ENCODE data around the gene ASNS. TPM values are rescaled to one million over a fixed set of nuclear protein-coding genes. Genes with fewer than 3 reads are reported as not detected.
A peak's percentile ranks its signal among the peaks of the same experiment; 100 is the strongest.

Gene ASNS
- total and polyA plus RNA-seq, 4 donors, result 1.9 to 14.8 (median 4.7) TPM

DNA sequence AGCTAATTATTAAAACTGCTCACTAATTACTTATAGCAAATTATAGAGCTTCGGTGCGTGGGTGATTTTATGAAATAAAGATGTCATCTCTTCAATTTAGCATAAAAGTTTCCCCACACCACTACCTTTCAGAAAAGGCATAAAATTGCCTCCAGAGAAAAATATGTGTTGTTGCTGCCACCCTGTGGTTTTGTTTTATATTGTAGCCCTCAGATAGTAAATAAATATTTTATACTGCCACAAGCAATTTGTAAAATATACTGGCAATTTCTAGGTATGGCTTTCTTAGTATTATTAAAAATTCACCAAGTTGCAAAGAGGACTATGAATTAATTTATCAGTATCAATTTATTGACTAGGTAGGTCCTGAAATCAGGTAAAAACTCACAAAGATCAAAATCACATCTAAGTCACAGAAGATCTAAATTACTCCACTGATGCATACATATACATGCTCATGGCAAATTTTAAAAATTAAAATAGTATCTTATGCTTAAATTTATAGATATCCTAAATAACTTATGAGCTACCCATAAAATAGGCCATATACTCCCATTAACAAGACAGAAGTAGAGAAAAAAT lies 26.5 kb downstream of the ASNS start:
- no peaks in the 10 kb centered on the region for H3K4me1 ChIP-seq (ENCODE audit: control insufficient read depth in 4 of 4, insufficient read depth in 4 of 4, low read length in 3 of 4)
- H3K27me3 ChIP-seq (ENCODE audit: control insufficient read depth in 4 of 4, insufficient read depth in 4 of 4, low read length in 3 of 4), result no peaks in the 10 kb centered on the region
- H3K4me3 ChIP-seq (ENCODE audit: low read depth in 1 of 3, low read length in 3 of 3), result no peak overlapping the region
- 33% methylated on average over 2 of the region's 2 CpGs for WGBS
- no peak for TF ChIP-seq FOXA1 (IDR thresholded peaks at IDR 0.05)
- no peak for TF ChIP-seq YY1 (IDR thresholded peaks at IDR 0.05)
- TF ChIP-seq, protein P1, sequence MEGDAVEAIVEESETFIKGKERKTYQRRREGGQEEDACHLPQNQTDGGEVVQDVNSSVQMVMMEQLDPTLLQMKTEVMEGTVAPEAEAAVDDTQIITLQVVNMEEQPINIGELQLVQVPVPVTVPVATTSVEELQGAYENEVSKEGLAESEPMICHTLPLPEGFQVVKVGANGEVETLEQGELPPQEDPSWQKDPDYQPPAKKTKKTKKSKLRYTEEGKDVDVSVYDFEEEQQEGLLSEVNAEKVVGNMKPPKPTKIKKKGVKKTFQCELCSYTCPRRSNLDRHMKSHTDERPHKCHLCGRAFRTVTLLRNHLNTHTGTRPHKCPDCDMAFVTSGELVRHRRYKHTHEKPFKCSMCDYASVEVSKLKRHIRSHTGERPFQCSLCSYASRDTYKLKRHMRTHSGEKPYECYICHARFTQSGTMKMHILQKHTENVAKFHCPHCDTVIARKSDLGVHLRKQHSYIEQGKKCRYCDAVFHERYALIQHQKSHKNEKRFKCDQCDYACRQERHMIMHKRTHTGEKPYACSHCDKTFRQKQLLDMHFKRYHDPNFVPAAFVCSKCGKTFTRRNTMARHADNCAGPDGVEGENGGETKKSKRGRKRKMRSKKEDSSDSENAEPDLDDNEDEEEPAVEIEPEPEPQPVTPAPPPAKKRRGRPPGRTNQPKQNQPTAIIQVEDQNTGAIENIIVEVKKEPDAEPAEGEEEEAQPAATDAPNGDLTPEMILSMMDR (IDR thresholded peaks at IDR 0.05; ENCODE audit: low read depth, low read length, missing input control), result peak; percentile 41
- no peak for TF ChIP-seq HNF4A (conservative IDR thresholded peaks at IDR 0.05)
- TF ChIP-seq, protein P2, sequence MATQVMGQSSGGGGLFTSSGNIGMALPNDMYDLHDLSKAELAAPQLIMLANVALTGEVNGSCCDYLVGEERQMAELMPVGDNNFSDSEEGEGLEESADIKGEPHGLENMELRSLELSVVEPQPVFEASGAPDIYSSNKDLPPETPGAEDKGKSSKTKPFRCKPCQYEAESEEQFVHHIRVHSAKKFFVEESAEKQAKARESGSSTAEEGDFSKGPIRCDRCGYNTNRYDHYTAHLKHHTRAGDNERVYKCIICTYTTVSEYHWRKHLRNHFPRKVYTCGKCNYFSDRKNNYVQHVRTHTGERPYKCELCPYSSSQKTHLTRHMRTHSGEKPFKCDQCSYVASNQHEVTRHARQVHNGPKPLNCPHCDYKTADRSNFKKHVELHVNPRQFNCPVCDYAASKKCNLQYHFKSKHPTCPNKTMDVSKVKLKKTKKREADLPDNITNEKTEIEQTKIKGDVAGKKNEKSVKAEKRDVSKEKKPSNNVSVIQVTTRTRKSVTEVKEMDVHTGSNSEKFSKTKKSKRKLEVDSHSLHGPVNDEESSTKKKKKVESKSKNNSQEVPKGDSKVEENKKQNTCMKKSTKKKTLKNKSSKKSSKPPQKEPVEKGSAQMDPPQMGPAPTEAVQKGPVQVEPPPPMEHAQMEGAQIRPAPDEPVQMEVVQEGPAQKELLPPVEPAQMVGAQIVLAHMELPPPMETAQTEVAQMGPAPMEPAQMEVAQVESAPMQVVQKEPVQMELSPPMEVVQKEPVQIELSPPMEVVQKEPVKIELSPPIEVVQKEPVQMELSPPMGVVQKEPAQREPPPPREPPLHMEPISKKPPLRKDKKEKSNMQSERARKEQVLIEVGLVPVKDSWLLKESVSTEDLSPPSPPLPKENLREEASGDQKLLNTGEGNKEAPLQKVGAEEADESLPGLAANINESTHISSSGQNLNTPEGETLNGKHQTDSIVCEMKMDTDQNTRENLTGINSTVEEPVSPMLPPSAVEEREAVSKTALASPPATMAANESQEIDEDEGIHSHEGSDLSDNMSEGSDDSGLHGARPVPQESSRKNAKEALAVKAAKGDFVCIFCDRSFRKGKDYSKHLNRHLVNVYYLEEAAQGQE (IDR thresholded peaks at IDR 0.05), result no peak
- no peak for TF ChIP-seq SP1 (IDR thresholded peaks at IDR 0.05)
- no peak for TF ChIP-seq FOXA2 (IDR thresholded peaks at IDR 0.05)
- TF ChIP-seq EGR1 (IDR thresholded peaks at IDR 0.05; ENCODE audit: low read depth in 2 of 2), result no peak
- no peak for TF ChIP-seq NR2F2 (IDR thresholded peaks at IDR 0.05)
- peak; percentile 71 to 76 for TF ChIP-seq RAD21 (IDR thresholded peaks at IDR 0.05)
- H3K36me3 ChIP-seq (ENCODE audit: control insufficient read depth in 4 of 4, insufficient read depth in 3 of 4, low read depth in 1 of 4, low read length in 3 of 4), result no peaks in the 10 kb centered on the region
- H3K27ac ChIP-seq (ENCODE audit: low read depth in 1 of 2, low read length in 2 of 2), result no peak overlapping the region
- no peak for DNase-seq (ENCODE audit: low spot score)
- H3K9ac ChIP-seq (ENCODE audit: low read depth in 1 of 2, low read length in 2 of 2), result no peak overlapping the region
- H3K9me3 ChIP-seq (ENCODE audit: control insufficient read depth in 4 of 4, low read length in 3 of 4), result no peaks in the 10 kb centered on the region

DNA sequence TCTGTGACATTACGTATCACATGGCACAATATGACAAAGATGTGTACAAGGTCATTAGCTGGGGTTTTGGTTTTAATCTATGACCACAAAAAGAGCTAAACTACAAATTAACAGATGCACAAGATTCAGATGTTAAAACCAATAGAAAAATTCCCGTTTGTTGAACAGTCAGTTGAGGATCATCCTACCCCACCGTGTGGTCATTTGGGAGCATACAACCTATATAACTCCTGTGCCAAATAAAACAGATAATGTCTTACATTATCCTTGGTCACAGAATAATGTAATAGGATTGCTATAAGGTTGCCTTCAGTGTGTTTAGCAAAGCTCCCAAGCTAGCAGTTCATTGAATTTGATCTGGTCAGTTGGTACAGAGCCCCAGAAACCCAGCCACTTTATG lies 28.2 kb downstream of the ASNS start:
- Histone ChIP-seq H3K9ac (ENCODE audit: low read depth in 1 of 2, low read length in 2 of 2) (no peak overlapping the region), H3K27ac (ENCODE audit: low read depth in 1 of 2, low read length in 2 of 2) (no peak overlapping the region), H3K4me3 (ENCODE audit: low read depth in 1 of 3, low read length in 3 of 3) (no peak overlapping the region), H3K4me1 (ENCODE audit: control insufficient read depth in 4 of 4, insufficient read depth in 4 of 4, low read length in 3 of 4) (no peaks in the 10 kb centered on the region), H3K27me3 (ENCODE audit: control insufficient read depth in 4 of 4, insufficient read depth in 4 of 4, low read length in 3 of 4) (peaks cover 0 to 5% (median 1%) of the 10 kb centered on the region in 4 donors), H3K36me3 (ENCODE audit: control insufficient read depth in 4 of 4, insufficient read depth in 3 of 4, low read depth in 1 of 4, low read length in 3 of 4) (no peaks in the 10 kb centered on the region), H3K9me3 (ENCODE audit: control insufficient read depth in 4 of 4, low read length in 3 of 4) (no peaks in the 10 kb centered on the region)
- DNase-seq (ENCODE audit: low spot score), result no peak
- 78% methylated on average over 3 of the region's 3 CpGs for WGBS
- TF ChIP-seq GABPA (IDR thresholded peaks at IDR 0.05 in 1 of 2, conservative IDR thresholded peaks at IDR 0.05 in 1 of 2) (no peak), TAF1 (conservative IDR thresholded peaks at IDR 0.05) (no peak), HNF4A (conservative IDR thresholded peaks at IDR 0.05) (no peak), SP1 (IDR thresholded peaks at IDR 0.05) (no peak), FOXA2 (IDR thresholded peaks at IDR 0.05) (no peak), FOXA1 (IDR thresholded peaks at IDR 0.05) (no peak)
- TF ChIP-seq, protein P1 (IDR thresholded peaks at IDR 0.05; ENCODE audit: low read depth, low read length, missing input control), result no peak

Measured in liver (tissue), 9 donors.